Hematopoietic multipotent progenitor cell treated with erythropoietin and hydrocortisone succinate and interleukin-3 and kit ligand, for 4 days (in vitro differentiated cells): ENCODE measurements around the gene DYRK1A.

ENCODE experiments used
- DNase-seq: peaks from one replicate; pipeline ENCODE4 v3.0.0-alpha.2; 2015

DYRK1A gene

GRCh38 chr21:37419228-37419906 lies 52.8 kb downstream of the DYRK1A start:
- DNase-seq: peak; percentile 60

- DNase-seq: no peak
These were observed 54.7 kb downstream of the DYRK1A start for GRCh38 chr21:37421306-37421705.

GRCh38 chr21:37422382-37422781 lies 55.8 kb downstream of the DYRK1A start:
- no peak for DNase-seq

GRCh38 chr21:37423103-37423502 lies 56.5 kb downstream of the DYRK1A start:
- DNase-seq: no peak

GRCh38 chr21:37424396-37424795 lies 57.8 kb downstream of the DYRK1A start:
- no peak for DNase-seq

GRCh38 chr21:37425001-37425400 lies 58.4 kb downstream of the DYRK1A start:
- DNase-seq: no peak

GRCh38 chr21:37425684-37426083 lies 59.1 kb downstream of the DYRK1A start:
- DNase-seq: no peak

- no peak for DNase-seq
These were observed 60.6 kb downstream of the DYRK1A start for GRCh38 chr21:37427221-37427620.

- DNase-seq: no peak
These were observed 62.8 kb downstream of the DYRK1A start for GRCh38 chr21:37429356-37429755.

- no peak for DNase-seq
These were observed 63.7 kb downstream of the DYRK1A start for GRCh38 chr21:37430184-37430821.

GRCh38 chr21:37431243-37431642 lies 64.7 kb downstream of the DYRK1A start:
- no peak for DNase-seq

- DNase-seq: no peak
These were observed 66.3 kb downstream of the DYRK1A start for GRCh38 chr21:37432710-37433455.

GRCh38 chr21:37433456-37433840 lies 66.9 kb downstream of the DYRK1A start:
- DNase-seq: no peak

- DNase-seq: peak; percentile 98
These were observed 68.5 kb downstream of the DYRK1A start for GRCh38 chr21:37435120-37435519.

GRCh38 chr21:37435711-37436110 lies 69.1 kb downstream of the DYRK1A start:
- DNase-seq: no peak

- no peak for DNase-seq
These were observed 69.6 kb downstream of the DYRK1A start for GRCh38 chr21:37436174-37436573.

- no peak for DNase-seq
These were observed 71.0 kb downstream of the DYRK1A start for GRCh38 chr21:37437376-37438080.

- DNase-seq: no peak
These were observed 77.1 kb downstream of the DYRK1A start for GRCh38 chr21:37443683-37444082.

GRCh38 chr21:37445228-37445627 lies 78.7 kb downstream of the DYRK1A start:
- no peak for DNase-seq

GRCh38 chr21:37446552-37446951 lies 80.0 kb downstream of the DYRK1A start:
- no peak for DNase-seq

- no peak for DNase-seq
These were observed 80.8 kb downstream of the DYRK1A start for GRCh38 chr21:37447288-37447936.

GRCh38 chr21:37449302-37449937 lies 82.8 kb downstream of the DYRK1A start:
- no peak for DNase-seq
